Activated naive CD4-positive, alpha-beta T cell treated with anti-CD3 and anti-CD28 coated beads, Interleukin-2, amount 10 ng/mL, durations not matched to agents 7 days and 5 days (primary cell): Measurements from ENCODE around the gene EEF1A2.
"Not testable (repeated sequence)": the region's sequence is repeated elsewhere in the genome, so short reads cannot be mapped to it uniquely, and the experiment has no call there.

Experiments used
- CTCF ChIA-PET: fragments of 350-600 bp; sonication (Branson Sonifier 250); formaldehyde crosslinking; loops from one replicate; lab custom pipeline; 2021; ENCODE audit warnings: antibody characterized with exemption; lab: Charles Lee
- DNase-seq: peaks from one replicate; pipeline ENCODE4 v3.0.0-alpha.2; 2020
- H3K27ac Mint-ChIP-seq: one replicate; pipeline ENCODE4 v1.8.0; 2021; ENCODE audit warnings: mild to moderate bottlenecking, moderate library complexity, mixed read lengths
- H3K27me3 Mint-ChIP-seq: one replicate; pipeline ENCODE4 v1.8.0; 2021; ENCODE audit warnings: mild to moderate bottlenecking, mixed read lengths
- H3K36me3 Mint-ChIP-seq: one replicate; pipeline ENCODE4 v1.8.0; 2021; ENCODE audit warnings: mixed read lengths
- H3K4me1 Mint-ChIP-seq: one replicate; pipeline ENCODE4 v1.8.0; 2021; ENCODE audit warnings: mixed read lengths
- H3K4me3 Mint-ChIP-seq: one replicate; pipeline ENCODE4 v1.8.0; 2021; ENCODE audit warnings: mild to moderate bottlenecking, moderate library complexity, mixed read lengths
- H3K9me3 Mint-ChIP-seq: one replicate; pipeline ENCODE4 v1.8.0; 2021; ENCODE audit warnings: mixed read lengths

Gene EEF1A2

DNA sequence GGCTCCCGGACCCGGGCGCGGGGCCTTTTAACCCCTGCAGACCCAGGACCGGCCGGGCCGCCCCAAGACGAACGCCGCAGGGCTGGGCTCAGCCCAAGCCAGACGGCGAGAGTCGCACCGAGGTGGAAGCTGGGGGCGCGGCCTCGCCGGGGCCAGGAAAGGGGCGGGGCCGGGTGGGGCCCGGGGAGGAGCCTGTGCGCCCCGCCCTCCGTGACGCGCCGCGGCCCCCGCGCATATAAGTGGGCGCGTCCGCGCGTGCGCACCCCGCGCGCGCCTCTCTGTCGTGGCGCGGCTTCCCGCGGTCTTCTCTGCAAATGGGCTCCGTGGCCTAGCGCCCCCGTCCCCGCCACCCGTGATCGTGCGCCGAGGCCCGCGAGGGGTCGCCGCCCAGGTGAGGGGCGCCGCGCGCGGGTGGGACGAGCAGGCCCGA is 21.6 kb upstream of the EEF1A2 start, which contains the start of gene PPDPF:
Gene PPDPF (plus strand): TSS at position 262 of the 430 bp plus-strand sequence. CDS start 544 bp downstream, outside the sequence.
- peak within 1 kb of the TSS; percentile 90 for H3K27ac Mint-ChIP-seq
- H3K27me3 Mint-ChIP-seq = peaks cover 36% of the 10 kb centered on the region
- peak within 1 kb of the TSS; percentile 79 for H3K4me3 Mint-ChIP-seq

GRCh38 chr20:63519668-63520503 is 21.0 kb upstream of the EEF1A2 start:
- Mint-ChIP-seq H3K4me3 (peak overlapping the region; percentile 71), H3K27ac (peak overlapping the region; percentile 76), H3K27me3 (peaks cover 42% of the 10 kb centered on the region), H3K9me3 (peaks cover 14% of the 10 kb centered on the region), H3K36me3 (peaks cover 23% of the 10 kb centered on the region), H3K4me1 (peaks cover 22% of the 10 kb centered on the region)
- peak; percentile 84 for DNase-seq
- CTCF ChIA-PET = interaction anchor here (0.9 to 1.6 kb wide), 3 partner anchors 23 to 78 kb away, joined by 3 to 5 read pairs (median 4); no protein-coding TSS in a partner anchor

More for the DNA sequence above, 21.6 kb upstream of the EEF1A2 start, which contains the start of gene PPDPF:
- CTCF ChIA-PET = interaction anchor here (0.6 to 1.6 kb wide), 3 partner anchors 18 to 79 kb away, joined by 3 to 5 read pairs (median 3); no protein-coding TSS in a partner anchor
- peaks cover 22% of the 10 kb centered on the region for H3K4me1 Mint-ChIP-seq
- DNase-seq = peak; percentile 85
- H3K36me3 Mint-ChIP-seq = peaks cover 25% of the 10 kb centered on the region
- H3K9me3 Mint-ChIP-seq = peaks cover 8% of the 10 kb centered on the region

GRCh38 chr20:63518946-63519667 is 20.2 kb upstream of the EEF1A2 start:
- Mint-ChIP-seq H3K4me3 (peak overlapping the region; percentile 71), H3K27me3 (peaks cover 48% of the 10 kb centered on the region), H3K36me3 (peaks cover 20% of the 10 kb centered on the region), H3K9me3 (peaks cover 17% of the 10 kb centered on the region), H3K27ac (peak overlapping the region; percentile 76), H3K4me1 (peaks cover 19% of the 10 kb centered on the region)
- DNase-seq = peak; percentile 22
- CTCF ChIA-PET = interaction anchor here (1.3 kb wide), 1 partner anchor 23 kb away, joined by 4 read pairs; no protein-coding TSS in a partner anchor

- Mint-ChIP-seq H3K36me3 (peaks cover 15% of the 10 kb centered on the region), H3K4me1 (peaks cover 16% of the 10 kb centered on the region), H3K27ac (no peak overlapping the region), H3K9me3 (peaks cover 14% of the 10 kb centered on the region), H3K27me3 (peaks cover 46% of the 10 kb centered on the region), H3K4me3 (peak overlapping the region; percentile 51)
- CTCF ChIA-PET = interaction anchor here (1.0 kb wide), 1 partner anchor 22 kb away, joined by 5 read pairs; no protein-coding TSS in a partner anchor
- peak; percentile 12 for DNase-seq
Observed at GRCh38 chr20:63518351-63518861, 19.5 kb upstream of the EEF1A2 start.

DNA sequence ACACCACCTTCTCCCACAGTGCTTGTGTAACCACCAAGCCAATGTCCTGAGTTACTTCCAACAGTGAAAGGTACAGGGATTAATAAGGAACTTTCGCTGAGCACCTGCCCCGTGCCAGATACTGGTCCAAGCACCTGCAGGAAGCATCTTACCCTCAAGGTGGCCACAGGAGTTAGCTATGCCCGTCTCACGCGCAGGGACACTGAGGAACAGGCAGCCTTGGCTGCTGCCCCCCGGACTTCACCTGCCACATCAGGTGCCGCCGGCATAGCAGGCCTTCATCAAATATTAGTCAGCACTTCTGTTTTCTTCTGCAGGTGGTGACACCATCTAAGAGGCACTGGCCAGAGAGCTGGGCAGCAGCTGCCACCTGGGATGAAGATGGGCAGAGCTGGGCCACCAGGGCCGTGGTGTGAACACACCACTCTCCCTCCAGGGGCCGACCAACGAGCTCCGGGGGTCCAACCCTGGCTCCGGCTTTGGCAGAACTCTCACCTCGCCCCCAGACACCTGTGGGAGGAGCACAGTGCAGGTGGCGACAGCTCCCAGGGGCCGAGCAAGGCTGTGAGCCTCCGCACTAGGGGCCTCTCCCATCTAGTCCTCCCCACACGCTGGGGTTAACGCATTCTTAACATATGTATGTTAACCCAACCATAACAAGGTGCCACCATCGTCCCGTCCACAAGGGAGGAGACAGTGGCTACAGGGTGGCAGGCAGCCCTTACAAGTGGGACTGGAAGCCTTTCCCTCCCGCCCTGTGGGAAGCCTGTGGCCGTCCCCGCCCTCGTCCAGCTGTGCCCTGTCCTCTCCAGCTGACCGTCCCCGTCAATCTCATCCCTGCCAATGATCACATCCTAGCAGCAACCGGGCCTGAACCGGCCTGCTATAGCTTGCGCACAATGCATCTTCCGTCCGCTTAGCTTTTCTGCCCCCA is 18.8 kb upstream of the EEF1A2 start:
- CTCF ChIA-PET = interaction anchor here (1.0 kb wide), 1 partner anchor 21 kb away, joined by 5 read pairs; no protein-coding TSS in a partner anchor
- peaks cover 7% of the 10 kb centered on the region for H3K36me3 Mint-ChIP-seq

DNA sequence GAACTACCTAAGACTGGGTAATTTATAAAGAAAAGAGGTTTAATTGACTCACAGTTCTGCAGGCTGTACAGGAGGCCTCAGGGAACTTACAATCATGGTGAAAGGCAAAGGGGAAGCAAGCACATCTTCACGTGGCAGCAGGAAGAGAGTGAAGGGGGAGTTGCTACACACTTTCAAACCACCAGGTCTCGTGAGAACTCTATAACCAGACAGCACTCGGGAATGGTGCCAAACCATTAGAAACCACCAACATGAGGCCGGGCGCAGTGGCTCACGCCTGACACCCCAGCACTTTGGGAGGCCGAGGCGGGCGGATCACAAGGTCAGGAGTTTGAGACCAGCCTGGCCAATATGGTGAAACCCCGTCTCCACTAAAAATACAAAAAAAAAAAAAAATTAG is 15.6 kb upstream of the EEF1A2 start:
- H3K27me3 Mint-ChIP-seq = peaks cover 68% of the 10 kb centered on the region
- H3K4me3 Mint-ChIP-seq, H3K27ac Mint-ChIP-seq, H3K36me3 Mint-ChIP-seq, CTCF ChIA-PET, H3K4me1 Mint-ChIP-seq: not testable (repeated sequence)
- peak; percentile 9 for DNase-seq
- H3K9me3 Mint-ChIP-seq = peaks cover 10% of the 10 kb centered on the region

More for the DNA sequence above, 18.8 kb upstream of the EEF1A2 start:
- H3K4me1 Mint-ChIP-seq = peaks cover 15% of the 10 kb centered on the region
- peak overlapping the region; percentile 51 for H3K4me3 Mint-ChIP-seq
- H3K9me3 Mint-ChIP-seq = peaks cover 13% of the 10 kb centered on the region
- H3K27ac Mint-ChIP-seq = no peak overlapping the region
- peak; percentile 11 for DNase-seq
- peaks cover 51% of the 10 kb centered on the region for H3K27me3 Mint-ChIP-seq

- Mint-ChIP-seq H3K4me3 (no peak overlapping the region), H3K27ac (no peak overlapping the region), H3K36me3 (no peaks in the 10 kb centered on the region), H3K27me3 (peaks cover 61% of the 10 kb centered on the region), H3K9me3 (peaks cover 10% of the 10 kb centered on the region), H3K4me1 (peaks cover 2% of the 10 kb centered on the region)
- DNase-seq = no peak
- CTCF ChIA-PET = no interaction called here
Observed at GRCh38 chr20:63513207-63513606, 14.3 kb upstream of the EEF1A2 start.

DNA sequence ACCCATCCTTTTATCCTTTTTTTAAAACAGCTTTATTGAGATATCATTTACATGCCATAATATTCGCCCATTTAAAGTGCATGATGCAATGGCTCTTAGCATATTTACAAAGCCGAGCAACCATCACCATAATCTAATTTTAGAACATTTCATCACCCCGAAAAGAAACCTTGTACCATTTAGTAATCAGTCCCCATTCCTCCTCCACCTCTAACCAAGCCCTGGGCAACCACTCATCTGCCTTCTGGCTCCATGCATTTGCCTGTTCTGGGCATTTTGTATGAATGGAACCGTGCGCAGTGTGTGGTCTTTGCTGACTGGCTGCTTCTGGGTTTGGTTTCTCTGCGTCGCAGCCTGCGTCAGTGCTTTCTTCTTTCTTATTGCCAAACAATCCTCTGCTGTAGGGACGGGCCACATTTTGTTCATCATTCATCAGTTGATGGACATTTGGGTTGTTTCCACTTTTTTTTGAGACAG is 10.2 kb upstream of the EEF1A2 start:
- H3K4me3 Mint-ChIP-seq = no peak overlapping the region
- no peak overlapping the region for H3K27ac Mint-ChIP-seq
- no peak for DNase-seq
- CTCF ChIA-PET = no interaction called here
- H3K4me1 Mint-ChIP-seq = peaks cover 8% of the 10 kb centered on the region
- H3K27me3 Mint-ChIP-seq = peaks cover 53% of the 10 kb centered on the region
- H3K9me3 Mint-ChIP-seq = peaks cover 9% of the 10 kb centered on the region
- H3K36me3 Mint-ChIP-seq = no peaks in the 10 kb centered on the region

DNA sequence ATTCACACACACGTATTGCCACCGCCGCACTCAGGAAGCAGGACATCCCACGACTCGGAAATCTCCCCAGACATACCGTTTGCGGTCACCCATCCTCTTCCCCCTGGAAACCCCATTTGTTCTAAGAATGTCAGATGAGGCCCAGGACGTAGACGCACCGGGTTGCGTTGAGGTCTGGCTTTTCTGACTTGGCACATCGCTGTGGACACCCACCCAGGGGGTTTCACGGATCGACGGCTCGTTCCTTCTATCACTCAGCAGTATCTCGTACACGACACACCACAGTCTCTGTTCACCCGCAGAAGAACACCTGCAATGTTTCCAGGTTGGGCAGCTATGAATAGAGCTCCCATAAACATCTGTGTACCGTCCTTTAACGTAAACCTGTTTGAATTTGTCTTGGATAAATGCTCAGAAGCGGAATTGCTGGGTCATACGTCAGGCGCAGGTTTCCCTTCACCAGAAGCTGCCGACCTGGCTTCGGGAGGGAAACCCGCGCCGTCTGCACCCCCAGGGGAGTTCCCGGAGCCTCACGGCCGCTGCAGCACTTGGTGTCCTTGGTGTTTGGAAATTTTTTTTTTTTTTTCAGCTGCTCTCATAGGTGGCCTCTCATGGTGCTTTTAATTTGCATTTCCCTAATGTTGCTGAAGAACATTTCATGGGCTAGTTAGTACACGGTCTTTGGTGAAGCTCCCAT is 9.3 kb upstream of the EEF1A2 start:
- H3K36me3 Mint-ChIP-seq = no peaks in the 10 kb centered on the region
- H3K27me3 Mint-ChIP-seq = peaks cover 57% of the 10 kb centered on the region
- H3K9me3 Mint-ChIP-seq = peaks cover 11% of the 10 kb centered on the region
- no peak overlapping the region for H3K27ac Mint-ChIP-seq
- CTCF ChIA-PET = no interaction called here
- DNase-seq = no peak
- H3K4me1 Mint-ChIP-seq = peaks cover 8% of the 10 kb centered on the region
- H3K4me3 Mint-ChIP-seq = no peak overlapping the region

- CTCF ChIA-PET = no interaction called here
- Mint-ChIP-seq H3K9me3 (peaks cover 11% of the 10 kb centered on the region), H3K27me3 (peaks cover 52% of the 10 kb centered on the region), H3K4me3 (no peak overlapping the region), H3K4me1 (peaks cover 8% of the 10 kb centered on the region), H3K27ac (no peak overlapping the region), H3K36me3 (no peaks in the 10 kb centered on the region)
- DNase-seq = no peak
Observed at GRCh38 chr20:63507083-63507743, 8.3 kb upstream of the EEF1A2 start.

- no peaks in the 10 kb centered on the region for H3K36me3 Mint-ChIP-seq
Observed at GRCh38 chr20:63505723-63506122, 6.8 kb upstream of the EEF1A2 start.

GRCh38 chr20:63505281-63505680 is 6.4 kb upstream of the EEF1A2 start:
- DNase-seq = no peak
- no peak overlapping the region for H3K27ac Mint-ChIP-seq
- no peak overlapping the region for H3K4me3 Mint-ChIP-seq
- peaks cover 54% of the 10 kb centered on the region for H3K27me3 Mint-ChIP-seq
- H3K4me1 Mint-ChIP-seq = peaks cover 8% of the 10 kb centered on the region
- H3K36me3 Mint-ChIP-seq = no peaks in the 10 kb centered on the region
- H3K9me3 Mint-ChIP-seq = peaks cover 11% of the 10 kb centered on the region
- CTCF ChIA-PET = no interaction called here

More at GRCh38 chr20:63505723-63506122, 6.8 kb upstream of the EEF1A2 start:
- no peak for DNase-seq
- Mint-ChIP-seq H3K27ac (no peak overlapping the region), H3K4me1 (peaks cover 8% of the 10 kb centered on the region), H3K4me3 (no peak overlapping the region), H3K9me3 (peaks cover 11% of the 10 kb centered on the region), H3K27me3 (peaks cover 54% of the 10 kb centered on the region)
- CTCF ChIA-PET = no interaction called here
